Brain microvascular endothelial cell (primary cell): ENCODE data around the gene CNKSR2.

Experiments
- DNase-seq: peaks from one replicate; pipeline ENCODE4 v3.0.0-alpha.2; 2020
- H3K27ac ChIP-seq: fragments of 250-450 bp; sonication (Bioruptor Pico); 2 replicates; pipeline ENCODE4 v1.5.1; 2020; ENCODE audit warnings: mild to moderate bottlenecking, moderate library complexity
- H3K27me3 ChIP-seq: fragments of 250-450 bp; sonication (Bioruptor Pico); replicated peaks from 2 replicates; pipeline ENCODE4 v1.5.1; 2020; ENCODE audit warnings: mild to moderate bottlenecking
- H3K36me3 ChIP-seq: fragments of 250-450 bp; sonication (Bioruptor Pico); replicated peaks from 2 replicates; pipeline ENCODE4 v1.5.1; 2020; ENCODE audit warnings: mild to moderate bottlenecking
- H3K4me3 ChIP-seq: 2 replicates; pipeline ENCODE4 v1.5.1; 2011; ENCODE audit warnings: low read depth, mild to moderate bottlenecking, control low read depth, low read length, moderate library complexity
- in situ Hi-C: cut with HindIII; loops from 2 replicates; pipeline ENCODE4 v1.10.0; 2017; ENCODE audit warnings: low sequenced_read_pairs, low pct_ligation_motif_present
- TF ChIP-seq, protein P1 (sequence below): IDR thresholded peaks from 2 replicates; pipeline ENCODE4 v1.5.1; 2011; ENCODE audit warnings: low read depth, mild to moderate bottlenecking, moderate library complexity, low read length, control low read depth, inconsistent platforms; ENCODE audit errors: missing control alignments

The CNKSR2 gene

DNA sequence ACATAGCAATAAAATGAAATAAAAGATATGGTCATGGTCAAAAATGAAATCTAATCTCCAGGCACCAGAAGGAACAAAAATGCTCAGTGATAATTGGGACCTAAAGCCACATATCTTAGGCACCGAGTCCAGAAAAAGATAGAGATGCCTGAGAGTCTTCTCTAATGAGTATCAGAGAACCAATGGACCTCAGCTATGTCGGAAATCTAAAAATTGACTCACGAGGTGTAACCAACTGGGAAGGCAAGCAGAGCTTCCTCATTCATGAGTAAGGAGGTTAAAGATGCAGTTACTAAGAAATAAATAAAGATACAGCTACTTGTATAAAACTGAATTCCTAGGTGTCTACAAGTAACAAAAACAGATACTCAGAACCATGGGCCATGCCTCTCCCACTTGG lies 211.8 kb downstream of the CNKSR2 start:
- TF ChIP-seq, protein P1, sequence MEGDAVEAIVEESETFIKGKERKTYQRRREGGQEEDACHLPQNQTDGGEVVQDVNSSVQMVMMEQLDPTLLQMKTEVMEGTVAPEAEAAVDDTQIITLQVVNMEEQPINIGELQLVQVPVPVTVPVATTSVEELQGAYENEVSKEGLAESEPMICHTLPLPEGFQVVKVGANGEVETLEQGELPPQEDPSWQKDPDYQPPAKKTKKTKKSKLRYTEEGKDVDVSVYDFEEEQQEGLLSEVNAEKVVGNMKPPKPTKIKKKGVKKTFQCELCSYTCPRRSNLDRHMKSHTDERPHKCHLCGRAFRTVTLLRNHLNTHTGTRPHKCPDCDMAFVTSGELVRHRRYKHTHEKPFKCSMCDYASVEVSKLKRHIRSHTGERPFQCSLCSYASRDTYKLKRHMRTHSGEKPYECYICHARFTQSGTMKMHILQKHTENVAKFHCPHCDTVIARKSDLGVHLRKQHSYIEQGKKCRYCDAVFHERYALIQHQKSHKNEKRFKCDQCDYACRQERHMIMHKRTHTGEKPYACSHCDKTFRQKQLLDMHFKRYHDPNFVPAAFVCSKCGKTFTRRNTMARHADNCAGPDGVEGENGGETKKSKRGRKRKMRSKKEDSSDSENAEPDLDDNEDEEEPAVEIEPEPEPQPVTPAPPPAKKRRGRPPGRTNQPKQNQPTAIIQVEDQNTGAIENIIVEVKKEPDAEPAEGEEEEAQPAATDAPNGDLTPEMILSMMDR: no peak

DNA sequence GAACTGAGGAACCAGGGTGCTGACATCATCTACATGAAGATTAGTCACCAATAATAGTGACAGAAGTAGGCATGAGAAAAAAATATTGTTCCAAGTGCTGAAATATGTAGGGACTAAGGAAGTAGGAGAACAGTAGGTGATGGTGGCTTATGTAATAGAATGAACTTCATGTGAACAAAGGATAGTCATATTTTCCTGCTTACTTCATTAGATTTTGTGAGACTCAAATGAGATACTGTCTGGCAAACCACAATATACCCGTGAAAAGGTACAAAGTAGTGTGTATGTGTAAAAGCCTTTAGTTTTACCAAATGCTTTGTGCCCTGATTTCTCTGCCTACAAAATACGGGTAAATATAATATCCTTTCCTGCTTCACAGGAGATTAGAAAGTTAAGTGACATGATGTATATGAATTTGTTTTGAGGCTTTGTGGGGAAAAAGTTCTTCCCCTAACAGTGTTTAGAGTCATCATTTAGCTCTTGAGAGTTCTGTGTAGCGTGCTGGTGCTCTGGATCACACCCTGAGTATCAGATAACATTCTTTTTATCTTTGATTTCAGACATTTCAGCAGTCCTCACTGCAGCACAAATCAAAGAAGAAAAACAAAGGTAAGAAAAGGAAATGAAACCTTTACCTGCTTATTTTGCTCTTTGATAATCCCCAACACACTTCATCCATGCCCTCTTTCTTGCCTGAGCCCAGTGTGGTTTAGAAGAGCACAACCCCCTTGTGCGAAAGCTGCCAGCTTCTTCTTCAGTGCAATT lies 216.0 kb downstream of the CNKSR2 start:
- Histone ChIP-seq H3K4me3 (no peak overlapping the region), H3K27ac (no peak overlapping the region), H3K27me3 (no peaks in the 10 kb centered on the region), H3K36me3 (no peaks in the 10 kb centered on the region)
- in situ Hi-C loops: no loop called here
- TF ChIP-seq, protein P1: no peak
- no peak for DNase-seq

More for the DNA sequence above, 211.8 kb downstream of the CNKSR2 start:
- Histone ChIP-seq H3K27ac (no peak overlapping the region), H3K36me3 (no peaks in the 10 kb centered on the region), H3K4me3 (no peak overlapping the region), H3K27me3 (no peaks in the 10 kb centered on the region)
- in situ Hi-C loops: no loop called here
- no peak for DNase-seq

GRCh38 chrX:21606002-21606401 lies 231.8 kb downstream of the CNKSR2 start:
- DNase-seq: no peak
- Histone ChIP-seq H3K27me3 (no peaks in the 10 kb centered on the region), H3K4me3 (no peak overlapping the region), H3K36me3 (no peaks in the 10 kb centered on the region), H3K27ac (no peak overlapping the region)
- TF ChIP-seq, protein P1: no peak
- in situ Hi-C loops: no loop called here

DNA sequence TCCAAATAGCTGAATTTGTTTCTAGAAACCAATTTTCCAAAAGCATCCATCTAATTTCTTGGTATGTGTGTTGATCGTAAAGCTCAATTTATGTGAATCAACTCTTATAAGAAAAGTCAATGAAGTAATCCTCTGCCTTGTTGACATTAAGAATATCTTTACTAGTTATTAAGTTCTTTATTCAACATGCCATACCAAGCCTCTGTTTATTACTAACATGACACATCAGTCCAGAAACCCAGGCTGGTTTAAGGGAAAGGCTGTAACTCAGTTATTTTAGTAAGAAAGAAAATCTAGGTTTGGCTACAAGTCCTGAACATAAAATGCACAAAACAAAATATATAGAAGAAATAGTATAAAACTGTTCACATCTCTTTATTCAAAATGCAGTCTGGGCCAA lies 235.9 kb downstream of the CNKSR2 start:
- Histone ChIP-seq H3K4me3 (no peak overlapping the region), H3K36me3 (no peaks in the 10 kb centered on the region), H3K27me3 (no peaks in the 10 kb centered on the region), H3K27ac (no peak overlapping the region)
- DNase-seq: no peak
- in situ Hi-C loops: no loop called here
- TF ChIP-seq, protein P1: no peak

- TF ChIP-seq, protein P1: no peak
- in situ Hi-C loops: no loop called here
- DNase-seq: no peak
These were observed 237.9 kb downstream of the CNKSR2 start for GRCh38 chrX:21612154-21612553.

GRCh38 chrX:21616386-21616785 lies 242.2 kb downstream of the CNKSR2 start:
- in situ Hi-C loops: no loop called here
- DNase-seq: no peak

More at GRCh38 chrX:21612154-21612553, 237.9 kb downstream of the CNKSR2 start:
- H3K36me3 ChIP-seq: no peaks in the 10 kb centered on the region
- no peaks in the 10 kb centered on the region for H3K27me3 ChIP-seq
- no peak overlapping the region for H3K27ac ChIP-seq
- H3K4me3 ChIP-seq: no peak overlapping the region

More at GRCh38 chrX:21616386-21616785, 242.2 kb downstream of the CNKSR2 start:
- no peaks in the 10 kb centered on the region for H3K36me3 ChIP-seq
- no peak overlapping the region for H3K27ac ChIP-seq
- TF ChIP-seq, protein P1: no peak
- no peaks in the 10 kb centered on the region for H3K27me3 ChIP-seq
- H3K4me3 ChIP-seq: no peak overlapping the region
